HCT116 (cell line): Measurements from ENCODE around the gene CDKL5. TPM values are rescaled to one million over a fixed set of nuclear protein-coding genes. Genes with fewer than 3 reads are reported as not detected.

ENCODE experiments used
- ATAC-seq: fragments of 200-7000 bp; cut with Tn5 transposase; 2 replicates; pipeline ENCODE4 v1.9.1; 2020; ENCODE audit warnings: mild to moderate bottlenecking, moderate library complexity
- BruUV-seq: library from RNA; stranded (reverse); fragments of 400-500 nt; replicated peaks from 2 replicates; lab custom pipeline; 2021; lab: Mats Ljungman, UMichigan
- CTCF ChIA-PET: fragments of 300-600 bp; sonication (Branson Sonifier 250); formaldehyde crosslinking; loops from one replicate; lab custom pipeline; 2021; ENCODE audit warnings: antibody characterized with exemption; lab: Charles Lee
- POLR2A ChIA-PET: fragments of 300-600, 350-600 bp; sonication (Branson Sonifier 250); formaldehyde crosslinking; loops from one replicate; lab custom pipeline; 2021; ENCODE audit warnings: antibody characterized with exemption; lab: Charles Lee
- RAD21 ChIA-PET, 2 experiments: fragments of 300-600 bp; sonication (Branson Sonifier 250); formaldehyde crosslinking; loops; one replicate each; lab custom pipeline; 2023; ENCODE audit warnings: low total read pairs in 2 of 2; ENCODE audit not compliant: uncharacterized antibody in 2 of 2, unreplicated experiment in 2 of 2, low non-redundant PET in 1 of 2; lab: Charles Lee
- DNase-seq: peaks from one replicate; pipeline ENCODE4 v3.0.0-alpha.2; 2010; ENCODE audit warnings: low read depth, low spot score
- H2AFZ ChIP-seq: fragments of 200-600 bp; shearing (Covaris generic), sonication (generic); 2 replicates; pipeline ENCODE4 v1.6.1; 2017; ENCODE audit warnings: low read depth, mixed run types, mixed read lengths, antibody characterized with exemption, low read length; ENCODE audit not compliant: poor library complexity, severe bottlenecking
- H3K27ac ChIP-seq: 2 replicates; pipeline ENCODE4 v1.5.1; 2012; ENCODE audit warnings: low read depth, low read length
- H3K27me3 ChIP-seq: fragments of 200-600 bp; sonication (generic); 2 replicates; pipeline ENCODE4 v1.6.1; 2016; ENCODE audit warnings: mixed run types, low read length, mixed read lengths; ENCODE audit not compliant: insufficient read depth
- H3K36me3 ChIP-seq, 2 experiments: fragments of 200-500 bp in 1 of 2; fragments of 200-600 bp in 1 of 2; sonication (Bioruptor generic) in 1 of 2; sonication (generic) in 1 of 2; 2 replicates each; pipeline versions ENCODE4 v1.5.1 to v1.6.1; 2014 to 2016; ENCODE audit warnings: low read length in 2 of 2, inconsistent platforms in 1 of 2, mixed read lengths in 1 of 2, mixed run types in 1 of 2; ENCODE audit not compliant: insufficient read depth in 2 of 2, control insufficient read depth in 1 of 2
- H3K4me1 ChIP-seq, 2 experiments: fragments of 200-600 bp in 1 of 2; sonication (generic) in 1 of 2; 2 replicates each; pipeline versions ENCODE4 v1.5.1 to v1.6.1; 2012 to 2017; ENCODE audit warnings: low read length in 2 of 2, inconsistent platforms in 1 of 2, mild to moderate bottlenecking in 1 of 2, mixed read lengths in 1 of 2, mixed run types in 1 of 2, moderate library complexity in 1 of 2; ENCODE audit not compliant: insufficient read depth in 2 of 2, control insufficient read depth in 1 of 2
- H3K4me2 ChIP-seq: fragments of 200-600 bp; sonication (generic); 2 replicates; pipeline ENCODE4 v1.6.1; 2017; ENCODE audit warnings: mixed run types, low read length, mixed read lengths
- H3K4me3 ChIP-seq, 2 experiments: fragments of 200-600 bp in 1 of 2; sonication (generic) in 1 of 2; replicated peaks in 1 of 2; 2 replicates each; pipeline ENCODE4 v1.5.1; 2011 to 2016; ENCODE audit warnings: low read length in 2 of 2, control low read depth in 1 of 2, low read depth in 1 of 2, mild to moderate bottlenecking in 1 of 2, mixed read lengths in 1 of 2, mixed run types in 1 of 2
- H3K79me2 ChIP-seq: fragments of 200-600 bp; sonication (generic); 2 replicates; pipeline ENCODE4 v1.6.1; 2017; ENCODE audit warnings: mild to moderate bottlenecking, mixed run types, low read length, moderate library complexity, mixed read lengths; ENCODE audit not compliant: insufficient read depth
- H3K9ac ChIP-seq: fragments of 200-600 bp; sonication (generic); 2 replicates; pipeline ENCODE4 v1.6.1; 2016; ENCODE audit warnings: low read length, mixed read lengths
- H3K9me2 ChIP-seq: fragments of 200-600 bp; sonication (generic), shearing (Covaris generic); 2 replicates; pipeline ENCODE4 v1.6.1; 2017; ENCODE audit warnings: mixed run types, mild to moderate bottlenecking, moderate library complexity; ENCODE audit not compliant: insufficient read depth
- H3K9me3 ChIP-seq, 2 experiments: fragments of 200-500 bp in 1 of 2; fragments of 200-600 bp in 1 of 2; sonication (Bioruptor generic) in 1 of 2; sonication (generic) in 1 of 2; 2 replicates each; pipeline ENCODE4 v1.6.1; 2014 to 2017; ENCODE audit warnings: low read length in 2 of 2, mixed read lengths in 2 of 2, inconsistent platforms in 1 of 2, low read depth in 1 of 2, mild to moderate bottlenecking in 1 of 2, mixed run types in 1 of 2, moderate library complexity in 1 of 2; ENCODE audit not compliant: control insufficient read depth in 1 of 2, insufficient read depth in 1 of 2
- H4K20me1 ChIP-seq: fragments of 200-600 bp; sonication (generic), shearing (Covaris generic); 2 replicates; pipeline ENCODE4 v1.6.1; 2017; ENCODE audit warnings: mixed run types, mild to moderate bottlenecking, moderate library complexity; ENCODE audit not compliant: insufficient read depth
- CBX3 ChIP-seq: IDR thresholded peaks from 2 replicates; pipeline ENCODE4 v1.6.1; 2012; ENCODE audit warnings: low read depth
- EGR1 ChIP-seq: IDR thresholded peaks from 2 replicates; pipeline ENCODE4 v1.6.1; 2012; ENCODE audit warnings: low read depth
- EZH2 ChIP-seq: fragments of 200-600 bp; sonication (generic); IDR thresholded peaks from 2 replicates; pipeline ENCODE4 v1.6.1; 2017; ENCODE audit warnings: antibody characterized with exemption, mixed run types
- EZH2phosphoT487 ChIP-seq: fragments of 200-600 bp; IDR thresholded peaks from 2 replicates; pipeline ENCODE4 v1.6.1; 2018; ENCODE audit warnings: antibody characterized with exemption, borderline replicate concordance
- FOSL1 ChIP-seq: IDR thresholded peaks from 2 replicates; pipeline ENCODE4 v1.6.1; 2012; ENCODE audit warnings: low read depth
- JUND ChIP-seq: IDR thresholded peaks from 2 replicates; pipeline ENCODE4 v1.6.1; 2012
- MAX ChIP-seq: IDR thresholded peaks from 2 replicates; pipeline ENCODE4 v1.6.1; 2012
- POLR2A ChIP-seq: IDR thresholded peaks from 2 replicates; pipeline ENCODE4 v1.7.0; 2011; ENCODE audit warnings: borderline replicate concordance; ENCODE audit not compliant: insufficient read depth, insufficient read length; ENCODE audit errors: extremely low read depth
- POLR2AphosphoS5 ChIP-seq: IDR thresholded peaks from 2 replicates; pipeline ENCODE4 v1.6.1; 2011; ENCODE audit warnings: mild to moderate bottlenecking, low read depth, low read length, moderate library complexity
- REST ChIP-seq: IDR thresholded peaks from 2 replicates; pipeline ENCODE4 v1.6.1; 2012; ENCODE audit warnings: low read depth
- SP1 ChIP-seq: IDR thresholded peaks from 2 replicates; pipeline ENCODE4 v1.6.1; 2012; ENCODE audit warnings: low read depth
- SRF ChIP-seq: IDR thresholded peaks from 2 replicates; pipeline ENCODE4 v1.6.1; 2012; ENCODE audit warnings: low read depth
- TCF7L2 ChIP-seq: IDR thresholded peaks from 2 replicates; pipeline ENCODE4 v1.7.0; 2011; ENCODE audit warnings: borderline replicate concordance, inconsistent platforms; ENCODE audit not compliant: insufficient read depth, insufficient read length; ENCODE audit errors: extremely low read depth
- YY1 ChIP-seq: IDR thresholded peaks from 2 replicates; pipeline ENCODE4 v1.6.1; 2011; ENCODE audit warnings: low read length, low read depth, moderate library complexity, mild to moderate bottlenecking; ENCODE audit not compliant: insufficient replicate concordance; ENCODE audit errors: extremely low read depth
- ZFX ChIP-seq: fragments of 450-650 bp; IDR thresholded peaks from 2 replicates; pipeline ENCODE4 v1.6.1; 2017
- intact Hi-C: fragments of 100-400 bp; cut with micrococcal nuclease; formaldehyde crosslinking; loops from 2 replicates; pipeline ENCODE4 v1.10.0; 2022
- total RNA-seq: library from RNA; stranded (reverse); gene quantifications from one replicate; pipeline ENCODE4 v1.2.1, GENCODE V29; 2021; ENCODE audit not compliant: unreplicated experiment
- TF ChIP-seq, protein P1 (sequence below): IDR thresholded peaks from 2 replicates; pipeline ENCODE4 v1.6.1; 2011; ENCODE audit warnings: mild to moderate bottlenecking, low read length, moderate library complexity; ENCODE audit not compliant: insufficient replicate concordance; ENCODE audit errors: extremely low read depth
- TF ChIP-seq, protein P2 (sequence below): IDR thresholded peaks from 2 replicates; pipeline ENCODE4 v1.6.1; 2012

CDKL5 gene
- total RNA-seq, 1 experiment from 2014 or later: 2.5 TPM

- RAD21 ChIA-PET: no interaction called here
- no peak overlapping the region for H2AFZ ChIP-seq
- BruUV-seq: no TSS peak
- no peaks in the 10 kb centered on the region for H3K9me2 ChIP-seq
- no peaks in the 10 kb centered on the region for H3K27me3 ChIP-seq
- no peaks in the 10 kb centered on the region for H3K9me3 ChIP-seq
- no peaks in the 10 kb centered on the region for H3K79me2 ChIP-seq
- no peaks in the 10 kb centered on the region for H3K36me3 ChIP-seq
- ATAC-seq (no peak), DNase-seq (no peak)
- H3K9ac ChIP-seq: no peak overlapping the region
- no peaks in the 10 kb centered on the region for H3K4me1 ChIP-seq
- H4K20me1 ChIP-seq: no peaks in the 10 kb centered on the region
- TF ChIP-seq EZH2phosphoT487 (no peak), POLR2A (no peak), SP1 (no peak)
- no peak overlapping the region for H3K4me2 ChIP-seq
- POLR2A ChIA-PET: no interaction called here
- intact Hi-C loops: no loop called here
- H3K27ac ChIP-seq: no peak overlapping the region
- CTCF ChIA-PET: no interaction called here
- H3K4me3 ChIP-seq: no peak overlapping the region
These were observed 135.6 kb downstream of the CDKL5 start for GRCh38 chrX:18561020-18561419.

DNA sequence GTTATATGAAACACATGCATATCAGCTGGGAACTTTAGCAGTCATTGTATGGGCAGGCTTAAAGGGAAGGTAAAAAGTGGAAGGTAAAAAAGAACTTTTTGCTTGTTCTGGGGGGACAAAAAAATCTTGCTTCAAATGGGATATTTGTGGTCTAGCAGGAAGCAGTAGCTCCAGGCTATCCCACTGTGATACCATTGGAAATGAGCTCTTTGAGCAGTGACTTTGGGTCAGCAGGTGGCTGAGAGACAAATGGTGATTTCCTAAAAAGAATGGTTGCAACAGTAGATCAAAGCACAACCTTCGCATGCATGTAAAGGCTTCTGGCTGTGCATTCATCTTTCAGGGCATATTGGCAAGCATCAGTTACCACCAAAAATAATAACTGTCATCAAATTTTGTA, 140.3 kb downstream of the CDKL5 start:
- Histone ChIP-seq H2AFZ (no peak overlapping the region), H3K9ac (no peak overlapping the region), H3K27ac (no peak overlapping the region), H4K20me1 (no peaks in the 10 kb centered on the region), H3K4me2 (no peak overlapping the region), H3K79me2 (no peaks in the 10 kb centered on the region), H3K27me3 (no peaks in the 10 kb centered on the region), H3K4me1 (no peaks in the 10 kb centered on the region), H3K36me3 (no peaks in the 10 kb centered on the region), H3K9me3 (no peaks in the 10 kb centered on the region), H3K9me2 (no peaks in the 10 kb centered on the region), H3K4me3 (no peak overlapping the region)
- RAD21 ChIA-PET: no interaction called here
- no peak for DNase-seq
- no peak for ATAC-seq
- no TSS peak for BruUV-seq
- intact Hi-C loops: no loop called here
- CTCF ChIA-PET: no interaction called here
- POLR2A ChIA-PET: no interaction called here
- no peak for TF ChIP-seq REST
- no peak for TF ChIP-seq MAX
- no peak for TF ChIP-seq ZFX
- no peak for TF ChIP-seq EGR1
- TF ChIP-seq, protein P1, sequence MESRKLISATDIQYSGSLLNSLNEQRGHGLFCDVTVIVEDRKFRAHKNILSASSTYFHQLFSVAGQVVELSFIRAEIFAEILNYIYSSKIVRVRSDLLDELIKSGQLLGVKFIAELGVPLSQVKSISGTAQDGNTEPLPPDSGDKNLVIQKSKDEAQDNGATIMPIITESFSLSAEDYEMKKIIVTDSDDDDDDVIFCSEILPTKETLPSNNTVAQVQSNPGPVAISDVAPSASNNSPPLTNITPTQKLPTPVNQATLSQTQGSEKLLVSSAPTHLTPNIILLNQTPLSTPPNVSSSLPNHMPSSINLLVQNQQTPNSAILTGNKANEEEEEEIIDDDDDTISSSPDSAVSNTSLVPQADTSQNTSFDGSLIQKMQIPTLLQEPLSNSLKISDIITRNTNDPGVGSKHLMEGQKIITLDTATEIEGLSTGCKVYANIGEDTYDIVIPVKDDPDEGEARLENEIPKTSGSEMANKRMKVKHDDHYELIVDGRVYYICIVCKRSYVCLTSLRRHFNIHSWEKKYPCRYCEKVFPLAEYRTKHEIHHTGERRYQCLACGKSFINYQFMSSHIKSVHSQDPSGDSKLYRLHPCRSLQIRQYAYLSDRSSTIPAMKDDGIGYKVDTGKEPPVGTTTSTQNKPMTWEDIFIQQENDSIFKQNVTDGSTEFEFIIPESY: no peak
- TF ChIP-seq POLR2AphosphoS5: no peak
- no peak for TF ChIP-seq YY1
- no peak for TF ChIP-seq FOSL1
- TF ChIP-seq CBX3: no peak
- no peak for TF ChIP-seq POLR2A
- TF ChIP-seq SRF: no peak
- no peak for TF ChIP-seq TCF7L2
- no peak for TF ChIP-seq SP1
- TF ChIP-seq JUND: no peak
- no peak for TF ChIP-seq EZH2
- TF ChIP-seq, protein P2, sequence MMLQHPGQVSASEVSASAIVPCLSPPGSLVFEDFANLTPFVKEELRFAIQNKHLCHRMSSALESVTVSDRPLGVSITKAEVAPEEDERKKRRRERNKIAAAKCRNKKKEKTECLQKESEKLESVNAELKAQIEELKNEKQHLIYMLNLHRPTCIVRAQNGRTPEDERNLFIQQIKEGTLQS: no peak
